Right hindlimb (tissue), 1 donor: Measurements from ENCODE around the gene FBXO2.
A peak's percentile ranks its signal among the peaks of the same experiment; 100 is the strongest.

ENCODE experiments used
- DNase-seq: peaks from one replicate; pipeline ENCODE4 v3.0.0-alpha.2; 2018

Gene FBXO2

GRCh38 chr1:11654137-11654938 lies at the start of gene FBXO2, which contains the start of gene FBXO44:
FBXO2 (minus strand) TSS chr1:11654429; CDS start chr1:11654340, 89 bp downstream.
FBXO44 (plus strand) TSS chr1:11654877; CDS start chr1:11655836, 959 bp downstream.
- peak; percentile 61 for DNase-seq

- DNase-seq = no peak
Observed at GRCh38 chr1:11703357-11704193, 49.3 kb upstream of the FBXO2 start.

- no peak for DNase-seq
Observed at GRCh38 chr1:11701981-11702803, 48.0 kb upstream of the FBXO2 start.

- peak; percentile 51 for DNase-seq
Observed at GRCh38 chr1:11701551-11701961, 47.3 kb upstream of the FBXO2 start.

- peak; percentile 55 for DNase-seq
Observed at GRCh38 chr1:11700601-11701467, 46.6 kb upstream of the FBXO2 start.

- DNase-seq = no peak
Observed at GRCh38 chr1:11697893-11698210, 43.6 kb upstream of the FBXO2 start.

GRCh38 chr1:11697188-11697892 lies 43.1 kb upstream of the FBXO2 start:
- no peak for DNase-seq

GRCh38 chr1:11695861-11696260 lies 41.6 kb upstream of the FBXO2 start:
- DNase-seq = no peak

GRCh38 chr1:11693917-11694316 lies 39.7 kb upstream of the FBXO2 start:
- no peak for DNase-seq

GRCh38 chr1:11693024-11693590 lies 38.9 kb upstream of the FBXO2 start:
- no peak for DNase-seq

GRCh38 chr1:11691928-11692711 lies 37.9 kb upstream of the FBXO2 start:
- DNase-seq = no peak

GRCh38 chr1:11691302-11691914 lies 37.2 kb upstream of the FBXO2 start, which contains the start of gene DRAXIN:
DRAXIN (plus strand) TSS chr1:11691710; CDS start chr1:11706259, 14,549 bp downstream.
- DNase-seq = peak; percentile 47

GRCh38 chr1:11690397-11691301 lies 36.4 kb upstream of the FBXO2 start:
- DNase-seq = peak; percentile 45

GRCh38 chr1:11688506-11688905 lies 34.3 kb upstream of the FBXO2 start:
- DNase-seq = no peak

GRCh38 chr1:11685210-11685752 lies 31.1 kb upstream of the FBXO2 start:
- DNase-seq = no peak

GRCh38 chr1:11684070-11684469 lies 29.8 kb upstream of the FBXO2 start:
- DNase-seq = no peak

GRCh38 chr1:11682799-11683198 lies 28.6 kb upstream of the FBXO2 start:
- no peak for DNase-seq

- DNase-seq = no peak
Observed at GRCh38 chr1:11682287-11682771, 28.1 kb upstream of the FBXO2 start.
